Activated CD8-positive, alpha-beta memory T cell treated with anti-CD3 and anti-CD28 coated beads, Interleukin-2, amount 50 U/mL, for 48 hours (primary cell): ENCODE measurements around the gene MYOD1.

Source experiments
- DNase-seq: peaks from one replicate; pipeline ENCODE4 v3.0.0-alpha.2; 2020

The MYOD1 gene

GRCh38 chr11:17703951-17704350, 15.4 kb upstream of the MYOD1 start:
- no peak for DNase-seq

DNA sequence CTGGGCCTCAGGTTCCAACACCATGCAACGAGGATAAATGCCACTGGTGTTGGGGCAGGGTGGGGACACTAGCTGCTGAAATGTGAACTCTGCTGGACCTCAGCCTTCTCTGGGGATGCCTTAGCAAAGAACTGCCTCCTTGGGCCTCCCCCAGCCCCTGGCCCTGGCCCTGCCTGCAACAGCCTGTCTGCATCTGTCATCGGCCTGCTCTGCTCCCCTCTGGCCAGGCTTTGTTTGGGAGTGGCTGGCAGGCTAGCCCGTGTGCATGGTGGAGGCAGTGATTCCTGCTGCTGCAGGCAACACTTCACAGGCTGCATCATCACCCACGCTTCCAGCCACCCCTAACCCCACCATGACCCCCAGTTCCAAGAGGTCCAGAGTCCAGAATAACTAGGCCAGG, 11.5 kb upstream of the MYOD1 start:
- DNase-seq = no peak

- DNase-seq = no peak
These were observed 7.5 kb upstream of the MYOD1 start for GRCh38 chr11:17711836-17712235.

DNA sequence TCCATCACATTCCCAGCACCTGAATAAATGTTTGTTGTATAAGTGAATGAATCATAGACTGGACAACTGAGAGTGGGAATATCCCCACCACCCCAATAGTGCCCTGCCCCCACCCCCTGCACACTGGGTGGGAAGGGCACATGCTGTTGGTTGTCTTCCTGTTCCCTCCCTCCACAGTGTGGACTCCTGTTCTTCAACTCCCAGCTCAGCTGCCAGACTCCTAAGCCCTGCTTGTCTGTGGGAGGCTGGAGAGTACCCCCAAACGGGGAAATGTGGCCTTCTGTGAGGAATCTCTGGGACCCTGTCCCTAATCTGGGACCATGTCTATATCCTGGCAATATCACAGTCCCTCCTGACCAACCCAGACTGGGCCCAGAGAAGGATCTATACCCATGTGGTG, 5.5 kb upstream of the MYOD1 start:
- no peak for DNase-seq

GRCh38 chr11:17714356-17714854, 5.0 kb upstream of the MYOD1 start:
- DNase-seq = no peak

DNA sequence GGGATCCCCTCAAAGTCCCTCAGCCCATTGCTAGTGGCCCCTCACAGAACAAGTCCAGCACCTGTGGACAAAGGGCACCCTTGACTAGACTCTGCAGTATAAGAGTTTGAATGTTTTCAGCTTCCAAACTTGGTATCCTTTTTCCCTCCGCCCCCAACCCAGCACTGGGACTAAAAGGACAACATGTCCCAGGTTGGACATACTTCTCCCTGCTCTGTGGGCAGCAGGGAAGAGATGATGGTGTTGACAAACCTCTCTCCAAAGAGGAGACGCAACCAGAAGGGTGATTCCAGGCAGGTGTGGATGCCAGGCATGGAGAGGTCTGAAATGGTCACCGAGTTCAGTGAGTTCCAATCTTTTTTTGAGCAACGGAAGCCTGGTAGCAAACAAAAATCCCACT, 4.5 kb upstream of the MYOD1 start:
- DNase-seq = no peak

DNA sequence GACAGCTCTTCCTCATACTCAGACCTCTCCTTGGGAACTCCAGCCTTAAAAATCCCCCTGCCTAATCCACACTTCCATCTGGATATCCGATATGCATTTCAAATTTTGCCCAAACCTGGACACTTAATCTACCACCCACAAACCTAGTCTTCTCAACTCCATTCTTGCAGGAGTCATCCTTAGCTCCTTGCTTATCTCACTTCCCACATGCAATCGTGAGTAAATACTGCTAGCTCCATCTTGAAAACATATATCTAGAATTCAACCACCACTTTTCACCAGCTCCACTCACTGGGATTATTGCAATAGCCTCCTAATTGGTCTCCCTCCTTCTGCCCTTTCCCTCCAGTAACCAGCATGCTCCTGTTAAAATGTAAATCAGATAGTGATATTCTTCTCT, 2.6 kb upstream of the MYOD1 start:
- DNase-seq = no peak

DNA sequence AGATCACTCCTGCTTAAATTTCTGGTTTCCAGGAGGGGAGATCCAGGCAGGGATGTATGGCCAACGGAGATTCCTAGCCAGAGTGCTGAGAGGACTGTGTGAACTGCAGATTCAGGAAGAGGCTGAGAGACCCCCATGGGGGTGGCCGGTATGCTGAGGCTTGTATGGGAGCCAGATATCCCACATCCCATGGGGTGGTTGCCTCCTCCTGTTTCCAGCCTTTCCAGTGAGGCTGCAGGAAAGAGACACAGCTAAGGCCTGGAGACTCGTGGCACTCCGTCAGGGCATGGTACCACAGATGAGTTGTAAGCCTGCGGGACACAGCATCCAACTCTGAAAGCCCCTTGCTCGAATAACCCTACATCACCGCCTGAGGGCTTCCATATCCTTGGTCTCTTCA, 1.4 kb upstream of the MYOD1 start:
- DNase-seq = no peak

GRCh38 chr11:17718510-17718962, 835 bp upstream of the MYOD1 start:
- DNase-seq = no peak

DNA sequence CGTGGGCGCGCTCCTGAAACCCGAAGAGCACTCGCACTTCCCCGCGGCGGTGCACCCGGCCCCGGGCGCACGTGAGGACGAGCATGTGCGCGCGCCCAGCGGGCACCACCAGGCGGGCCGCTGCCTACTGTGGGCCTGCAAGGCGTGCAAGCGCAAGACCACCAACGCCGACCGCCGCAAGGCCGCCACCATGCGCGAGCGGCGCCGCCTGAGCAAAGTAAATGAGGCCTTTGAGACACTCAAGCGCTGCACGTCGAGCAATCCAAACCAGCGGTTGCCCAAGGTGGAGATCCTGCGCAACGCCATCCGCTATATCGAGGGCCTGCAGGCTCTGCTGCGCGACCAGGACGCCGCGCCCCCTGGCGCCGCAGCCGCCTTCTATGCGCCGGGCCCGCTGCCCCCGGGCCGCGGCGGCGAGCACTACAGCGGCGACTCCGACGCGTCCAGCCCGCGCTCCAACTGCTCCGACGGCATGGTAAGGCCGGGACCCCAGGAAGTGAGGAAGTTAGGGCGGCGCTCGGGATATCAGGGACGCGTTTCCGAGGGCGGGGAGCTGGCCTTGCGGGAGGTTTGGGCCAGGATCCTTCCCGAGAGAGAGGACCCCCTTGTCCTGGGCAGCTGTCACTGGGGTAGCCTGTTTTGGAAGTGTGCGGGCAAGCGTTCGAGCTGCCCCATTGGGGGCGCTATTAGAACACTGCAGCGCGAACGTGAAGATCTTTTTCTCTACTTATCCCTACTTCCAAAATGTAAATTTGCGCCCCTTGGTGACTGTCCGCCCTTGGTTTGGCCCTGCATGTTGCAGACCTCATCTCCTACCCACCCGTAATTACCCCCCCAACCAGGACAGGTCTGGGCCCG, 796 bp downstream of the MYOD1 start:
- DNase-seq = no peak

GRCh38 chr11:17720796-17721171, 1.4 kb downstream of the MYOD1 start:
- DNase-seq = no peak

DNA sequence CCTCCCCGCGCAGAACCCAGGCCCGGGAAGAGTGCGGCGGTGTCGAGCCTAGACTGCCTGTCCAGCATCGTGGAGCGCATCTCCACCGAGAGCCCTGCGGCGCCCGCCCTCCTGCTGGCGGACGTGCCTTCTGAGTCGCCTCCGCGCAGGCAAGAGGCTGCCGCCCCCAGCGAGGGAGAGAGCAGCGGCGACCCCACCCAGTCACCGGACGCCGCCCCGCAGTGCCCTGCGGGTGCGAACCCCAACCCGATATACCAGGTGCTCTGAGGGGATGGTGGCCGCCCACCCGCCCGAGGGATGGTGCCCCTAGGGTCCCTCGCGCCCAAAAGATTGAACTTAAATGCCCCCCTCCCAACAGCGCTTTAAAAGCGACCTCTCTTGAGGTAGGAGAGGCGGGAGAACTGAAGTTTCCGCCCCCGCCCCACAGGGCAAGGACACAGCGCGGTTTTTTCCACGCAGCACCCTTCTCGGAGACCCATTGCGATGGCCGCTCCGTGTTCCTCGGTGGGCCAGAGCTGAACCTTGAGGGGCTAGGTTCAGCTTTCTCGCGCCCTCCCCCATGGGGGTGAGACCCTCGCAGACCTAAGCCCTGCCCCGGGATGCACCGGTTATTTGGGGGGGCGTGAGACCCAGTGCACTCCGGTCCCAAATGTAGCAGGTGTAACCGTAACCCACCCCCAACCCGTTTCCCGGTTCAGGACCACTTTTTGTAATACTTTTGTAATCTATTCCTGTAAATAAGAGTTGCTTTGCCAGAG, 2.0 kb downstream of the MYOD1 start:
- DNase-seq = no peak

- DNase-seq = no peak
These were observed 2.8 kb downstream of the MYOD1 start for GRCh38 chr11:17722000-17722643.

DNA sequence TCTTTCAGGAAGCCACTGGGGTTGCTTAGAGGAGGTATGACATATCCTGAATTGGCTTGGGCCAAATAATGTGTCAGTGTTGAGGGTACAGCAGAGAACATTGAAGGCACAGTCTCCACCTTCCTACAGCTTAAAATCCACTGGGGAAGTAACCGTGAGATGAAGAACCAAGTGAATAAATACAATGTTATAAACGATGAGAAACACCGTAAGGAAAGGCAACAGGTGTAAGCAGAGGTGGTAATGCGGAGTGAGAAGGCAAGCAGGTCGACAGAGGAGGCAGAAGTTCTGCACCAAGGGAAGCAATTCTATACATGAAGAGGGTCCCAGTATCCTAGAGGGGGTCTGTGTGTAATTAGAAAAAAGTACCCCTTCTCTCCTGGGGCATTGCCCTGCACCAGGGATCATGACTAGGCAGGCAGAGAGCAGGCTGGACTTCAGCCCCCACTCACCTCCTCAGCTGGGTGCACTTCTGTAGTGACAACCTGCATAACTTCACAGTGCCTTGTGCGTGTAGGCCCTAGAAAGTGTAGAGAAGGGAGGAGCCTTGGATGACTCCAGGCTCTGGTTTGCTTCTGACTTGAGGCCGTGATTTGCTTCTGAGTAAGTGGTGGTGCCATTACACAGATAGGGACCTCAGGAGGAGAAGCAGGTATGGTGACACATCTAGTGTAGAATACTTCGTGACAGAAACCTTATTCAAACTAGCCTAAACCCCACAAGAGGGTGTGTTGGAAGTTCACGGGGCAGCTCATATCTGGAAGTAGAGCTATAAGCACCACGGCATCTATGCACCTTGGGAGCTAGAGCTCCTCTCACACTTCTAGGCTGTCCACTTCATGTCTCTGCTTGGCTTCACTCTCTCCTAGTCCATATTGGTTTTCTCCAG, 4.9 kb downstream of the MYOD1 start:
- DNase-seq = no peak

DNA sequence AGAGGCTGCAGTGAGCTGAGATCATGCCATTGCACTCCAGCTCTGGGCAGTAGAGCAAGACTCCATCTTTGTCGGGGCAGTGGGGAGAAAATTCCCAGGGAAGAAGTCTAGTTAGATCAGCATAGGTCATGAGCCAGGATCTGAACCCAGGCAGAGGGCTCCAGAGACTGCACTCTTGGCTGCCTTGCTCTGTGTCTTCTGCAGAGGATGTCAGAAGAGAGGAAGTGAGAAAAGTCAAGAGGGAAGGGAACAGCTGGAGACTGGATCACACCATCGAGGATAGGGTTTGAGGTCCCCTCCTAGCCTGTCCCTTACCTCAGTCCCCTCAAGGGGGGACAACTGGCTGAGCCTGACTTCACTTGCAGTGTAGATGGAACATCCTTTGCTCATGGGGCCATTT, 5.8 kb downstream of the MYOD1 start:
- no peak for DNase-seq

DNA sequence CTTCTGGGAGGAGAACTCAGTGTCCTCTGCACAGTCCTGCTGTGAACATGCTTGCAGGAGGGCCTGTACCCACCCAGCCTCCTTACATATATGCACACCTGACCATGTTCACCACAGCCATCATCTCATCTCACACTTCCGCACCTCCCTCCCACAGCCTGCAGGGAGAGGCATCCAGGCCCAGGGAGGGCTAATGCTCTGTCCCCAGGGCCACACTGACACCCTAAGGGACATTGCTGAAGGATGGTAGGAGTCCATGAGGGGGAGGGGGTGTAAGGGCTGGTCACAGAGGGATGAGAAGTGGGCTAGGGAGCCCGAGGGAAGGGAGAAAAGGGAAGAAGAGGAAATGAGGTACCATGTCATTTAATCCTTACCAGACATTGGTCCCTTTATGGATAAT, 10.8 kb downstream of the MYOD1 start:
- no peak for DNase-seq

DNA sequence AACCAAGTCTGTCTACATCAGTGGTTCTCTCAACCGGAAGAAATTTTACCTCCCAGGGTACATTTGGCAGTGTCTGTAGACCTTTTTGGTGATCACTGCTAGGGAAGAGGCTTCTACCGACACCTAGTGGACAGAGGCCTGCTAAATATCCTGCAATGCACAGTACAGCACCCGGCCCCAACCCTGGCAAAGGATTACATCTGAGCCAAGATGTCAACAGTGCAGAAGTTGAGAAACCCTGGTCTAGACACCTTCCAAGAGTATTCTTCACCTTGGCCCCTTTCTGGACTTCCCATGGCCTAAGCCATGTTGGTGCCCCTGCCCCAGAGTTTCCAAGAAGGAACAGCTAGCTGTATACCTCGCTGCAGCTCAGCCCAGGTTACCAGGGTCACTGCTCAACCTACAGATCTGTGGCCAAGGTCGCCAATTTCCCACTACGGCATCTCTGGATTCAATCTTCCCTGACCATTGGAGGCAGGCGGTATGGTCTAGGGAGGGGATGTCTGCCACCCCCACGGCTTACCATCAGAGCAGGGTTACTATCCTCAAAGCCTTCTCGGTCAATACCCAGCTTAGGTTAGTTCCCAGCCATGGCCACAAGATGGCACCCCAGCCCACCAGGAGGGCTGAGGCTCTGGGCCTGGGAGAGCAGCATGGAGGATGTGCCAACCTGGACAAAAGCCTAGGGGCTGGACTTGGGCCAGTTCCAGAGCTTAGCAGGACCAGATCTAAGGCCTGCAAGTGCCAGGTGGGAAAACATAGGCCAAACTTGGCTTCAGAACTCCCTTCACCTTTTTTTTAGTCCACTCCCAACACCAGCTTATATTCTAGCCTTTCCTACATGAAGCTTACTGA, 11.5 kb downstream of the MYOD1 start:
- peak; percentile 87 for DNase-seq

DNA sequence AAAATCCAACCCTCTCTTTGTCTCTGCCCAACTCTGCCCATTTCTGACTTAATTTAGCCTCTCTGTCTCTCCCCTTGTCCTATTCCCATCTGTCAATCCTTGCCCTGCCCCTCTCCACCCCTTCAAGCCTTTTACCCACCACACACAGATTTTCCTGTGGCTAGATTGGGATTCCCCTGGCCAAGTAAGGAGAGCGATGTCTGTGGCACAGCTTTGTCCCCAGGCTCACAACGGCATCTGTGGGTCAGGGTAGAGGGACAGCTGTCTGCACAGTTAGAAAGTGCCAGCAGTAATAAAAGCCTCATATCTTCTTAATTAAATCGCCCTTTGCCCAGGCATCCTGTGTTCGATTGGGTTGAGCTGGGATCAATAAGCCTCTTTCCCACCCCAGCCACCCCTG, 13.9 kb downstream of the MYOD1 start:
- no peak for DNase-seq

DNA sequence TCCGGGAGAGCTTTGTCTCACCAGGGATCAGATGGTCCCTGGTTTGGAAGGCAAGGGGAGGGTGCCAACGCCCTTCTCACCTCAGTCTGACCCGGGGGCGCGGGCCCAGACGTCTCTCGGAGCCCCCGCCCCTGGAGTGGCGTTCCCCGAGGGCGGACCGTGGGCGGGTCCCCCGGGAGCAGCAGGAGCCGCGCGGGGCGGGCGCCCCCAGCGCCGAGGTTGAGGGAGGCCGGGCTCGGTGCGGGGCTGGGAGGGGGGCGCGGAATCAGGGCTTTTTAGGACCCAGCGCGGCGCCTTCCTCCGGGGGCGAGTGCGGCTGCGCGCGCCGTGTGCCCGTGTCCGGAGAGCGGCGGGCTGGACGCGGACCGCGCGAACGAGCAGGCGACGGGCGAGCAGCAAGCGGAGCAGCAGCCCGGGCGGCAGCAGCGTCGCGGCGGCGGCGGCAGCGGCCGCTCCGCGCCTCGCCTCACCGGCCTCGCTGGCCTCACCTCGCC, 15.1 kb downstream of the MYOD1 start, which contains the start of gene KCNC1:
Gene KCNC1, plus strand, starts transcription at position 364 of the 494 bp plus-strand sequence. CDS start 1,222 bp downstream, outside the sequence.
- no peak for DNase-seq

GRCh38 chr11:17734986-17735817, 15.8 kb downstream of the MYOD1 start:
- peak; percentile 75 for DNase-seq
